IMR-90 (cell line): ENCODE measurements around the gene APC2. TPM values are rescaled to one million over a fixed set of nuclear protein-coding genes. Genes with fewer than 3 reads are reported as not detected.

ENCODE experiments used
- ATAC-seq: fragments of 200-7000 bp; cut with Tn5 transposase; 2 replicates; pipeline ENCODE4 v1.9.1; 2020; ENCODE audit warnings: low read depth, mild to moderate bottlenecking, moderate library complexity
- BruUV-seq: library from RNA; stranded (reverse); fragments of 400-500 nt; replicated peaks from 2 replicates; lab custom pipeline; 2021; lab: Mats Ljungman, UMichigan
- CTCF ChIA-PET: fragments of 300-600 bp; formaldehyde crosslinking; extraction: SDS; loops from one replicate; lab custom pipeline; 2021; ENCODE audit warnings: antibody characterized with exemption; lab: Yijun Ruan, JAX
- POLR2A ChIA-PET: fragments of 300-600 bp; sonication (Branson Sonifier 250); formaldehyde crosslinking; loops from one replicate; lab custom pipeline; 2022; ENCODE audit warnings: antibody characterized with exemption; ENCODE audit not compliant: unreplicated experiment; lab: Charles Lee
- DNase-seq: peaks from one replicate; pipeline ENCODE4 v3.0.0; 2013
- H2AFZ ChIP-seq: replicated peaks from 2 replicates; pipeline ENCODE3; 2013; ENCODE audit warnings: low read length, mild to moderate bottlenecking; ENCODE audit not compliant: poor library complexity
- H2AK5ac ChIP-seq: 2 replicates; pipeline ENCODE4 v1.6.1; 2013; ENCODE audit warnings: low read depth, low read length, inconsistent platforms
- H2AK9ac ChIP-seq: replicated peaks from 2 replicates; pipeline ENCODE3; 2013; ENCODE audit warnings: mild to moderate bottlenecking, low read depth, low read length, moderate library complexity; ENCODE audit not compliant: poor library complexity
- H2BK120ac ChIP-seq: 2 replicates; pipeline ENCODE4 v1.6.1; 2013; ENCODE audit warnings: low read depth, low read length, inconsistent platforms
- H2BK15ac ChIP-seq: 3 replicates; pipeline ENCODE4 v1.6.1; 2013; ENCODE audit warnings: low read depth, low read length, inconsistent platforms
- H2BK20ac ChIP-seq: 2 replicates; pipeline ENCODE4 v1.6.1; 2013; ENCODE audit warnings: low read depth, mild to moderate bottlenecking, inconsistent platforms, low read length, moderate library complexity
- H2BK5ac ChIP-seq: 2 replicates; pipeline ENCODE4 v1.6.1; 2013; ENCODE audit warnings: mild to moderate bottlenecking, low read depth, low read length, inconsistent platforms; ENCODE audit not compliant: poor library complexity, severe bottlenecking
- H3K14ac ChIP-seq: replicated peaks from 2 replicates; pipeline ENCODE4 v1.6.1; 2013; ENCODE audit warnings: low read depth, low read length, inconsistent platforms
- H3K18ac ChIP-seq: 2 replicates; pipeline ENCODE4 v1.6.1; 2013; ENCODE audit warnings: low read depth, low read length, control low read depth
- H3K23ac ChIP-seq: 2 replicates; pipeline ENCODE4 v1.6.1; 2013; ENCODE audit warnings: low read depth, low read length, inconsistent platforms
- H3K27ac ChIP-seq: 2 replicates; pipeline ENCODE4 v1.5.1; 2013; ENCODE audit warnings: mild to moderate bottlenecking, control low read depth, low read length; ENCODE audit not compliant: insufficient read depth
- H3K27me3 ChIP-seq: 2 replicates; pipeline ENCODE4 v1.6.1; 2013; ENCODE audit warnings: low read length; ENCODE audit not compliant: control insufficient read depth, insufficient read depth
- H3K36me3 ChIP-seq: 2 replicates; pipeline ENCODE4 v1.6.1; 2013; ENCODE audit warnings: low read length, mixed read lengths; ENCODE audit not compliant: control insufficient read depth, insufficient read depth
- H3K4ac ChIP-seq: 2 replicates; pipeline ENCODE4 v1.6.1; 2013; ENCODE audit warnings: low read depth, low read length, inconsistent platforms
- H3K4me1 ChIP-seq: 2 replicates; pipeline ENCODE4 v1.6.1; 2013; ENCODE audit warnings: low read length, mixed read lengths; ENCODE audit not compliant: control insufficient read depth, insufficient read depth
- H3K4me2 ChIP-seq: 2 replicates; pipeline ENCODE4 v1.6.1; 2013; ENCODE audit warnings: low read depth, mild to moderate bottlenecking, control low read depth, low read length, moderate library complexity
- H3K4me3 ChIP-seq: 2 replicates; pipeline ENCODE4 v1.5.1; 2013; ENCODE audit warnings: low read depth, mild to moderate bottlenecking, control low read depth, low read length, moderate library complexity; ENCODE audit not compliant: insufficient read depth
- H3K56ac ChIP-seq: 2 replicates; pipeline ENCODE4 v1.6.1; 2013; ENCODE audit warnings: low read length, inconsistent platforms; ENCODE audit not compliant: insufficient read depth; ENCODE audit errors: extremely low read depth
- H3K79me1 ChIP-seq, 2 experiments: 2 replicates each; pipeline ENCODE4 v1.6.1; 2013; ENCODE audit warnings: low read length in 2 of 2, inconsistent platforms in 1 of 2, low read depth in 1 of 2
- H3K9ac ChIP-seq: 2 replicates; pipeline ENCODE4 v1.6.1; 2013; ENCODE audit warnings: low read depth, low read length, control low read depth
- H3K9me1 ChIP-seq: 2 replicates; pipeline ENCODE4 v1.6.1; 2013; ENCODE audit warnings: low read length, inconsistent platforms; ENCODE audit not compliant: insufficient read depth
- H3K9me3 ChIP-seq: 2 replicates; pipeline ENCODE4 v1.6.1; 2013; ENCODE audit warnings: low read length; ENCODE audit not compliant: control insufficient read depth, insufficient read depth
- H4K20me1 ChIP-seq: 2 replicates; pipeline ENCODE4 v1.6.1; 2013; ENCODE audit warnings: low read length, inconsistent platforms; ENCODE audit not compliant: insufficient read depth
- H4K5ac ChIP-seq: 2 replicates; pipeline ENCODE4 v1.6.1; 2013; ENCODE audit warnings: mild to moderate bottlenecking, low read depth, low read length, control low read depth
- H4K8ac ChIP-seq, 2 experiments: 2 replicates each; pipeline ENCODE4 v1.6.1; 2013; ENCODE audit warnings: low read depth in 2 of 2, low read length in 2 of 2, control low read depth in 1 of 2, inconsistent platforms in 1 of 2
- H4K91ac ChIP-seq: 2 replicates; pipeline ENCODE4 v1.6.1; 2013; ENCODE audit warnings: low read depth, low read length, inconsistent platforms; ENCODE audit not compliant: insufficient read depth
- CHD1 ChIP-seq: IDR thresholded peaks from 2 replicates; pipeline ENCODE4 v1.6.1; 2012; ENCODE audit warnings: low read depth, low read length, improper control_type of control experiment
- FOS ChIP-seq: fragments of 150-350 bp; IDR thresholded peaks from 2 replicates; pipeline ENCODE4 v1.6.1; 2016; ENCODE audit warnings: low read depth, low read length
- MAZ ChIP-seq: IDR thresholded peaks from 2 replicates; pipeline ENCODE4 v1.6.1; 2012; ENCODE audit warnings: low read depth, mild to moderate bottlenecking, low read length, improper control_type of control experiment, moderate library complexity, borderline replicate concordance
- POLR2A ChIP-seq: IDR thresholded peaks from 2 replicates; pipeline ENCODE4 v1.6.1; 2012; ENCODE audit warnings: mild to moderate bottlenecking, low read depth, low read length
- RAD21 ChIP-seq: IDR thresholded peaks from 2 replicates; pipeline ENCODE4 v1.6.1; 2012; ENCODE audit warnings: low read length, improper control_type of control experiment
- SMC3 ChIP-seq: fragments of 150-350 bp; IDR thresholded peaks from 2 replicates; pipeline ENCODE4 v1.6.1; 2016; ENCODE audit warnings: low read depth, mild to moderate bottlenecking, antibody characterized with exemption, low read length, moderate library complexity
- WGBS, 2 experiments: methylation state at CpG; one replicate each; pipeline versions ENCODE4 v1.1.5 to v1.1.7; 2013; ENCODE audit warnings: missing lambda C conversion rate in 2 of 2; ENCODE audit not compliant: insufficient read length in 1 of 2; ENCODE audit errors: extremely low coverage in 2 of 2; 5-methylcytosine and 5-hydroxymethylcytosine counted together
- dilution Hi-C: fragments of 300-500 bp; cut with HindIII; formaldehyde crosslinking; loops from one replicate; pipeline ENCODE4 v1.14.3; 2018; ENCODE audit warnings: low sequenced_read_pairs; ENCODE audit not compliant: unreplicated experiment
- in situ Hi-C: fragments of 300-500 bp; cut with MboI; formaldehyde crosslinking; loops from 3 replicates; pipeline ENCODE4 v1.14.3; 2019; ENCODE audit warnings: low sequenced_read_pairs, inconsistent platforms, mixed read lengths
- intact Hi-C: fragments of 100-400 bp; cut with micrococcal nuclease; formaldehyde crosslinking; loops from 2 replicates; pipeline ENCODE4 v1.10.0; 2022
- polyA plus RNA-seq, 3 experiments: library from polyadenylated mRNA; depleted of rRNA; stranded (reverse); fragments of >200 nt; gene quantifications; 2 replicates each; pipeline ENCODE4 v1.2.3, GENCODE V29; 2012; ENCODE audit warnings: low replicate concordance in 1 of 3
- total RNA-seq: library from RNA; depleted of rRNA; stranded (reverse); fragments of >200 nt; gene quantifications from 2 replicates; pipeline ENCODE4 v1.2.3, GENCODE V29; 2012
- TF ChIP-seq, protein P1 (sequence below): fragments of 150-350 bp; IDR thresholded peaks from 2 replicates; pipeline ENCODE4 v1.6.1; 2016; ENCODE audit warnings: low read depth, mild to moderate bottlenecking, low read length, moderate library complexity, borderline replicate concordance
- TF ChIP-seq, protein P2 (sequence below): conservative IDR thresholded peaks from 2 replicates; pipeline ENCODE4 v1.5.1; 2012; ENCODE audit warnings: mild to moderate bottlenecking, low read depth, low read length, improper control_type of control experiment

The APC2 gene
- total and polyA plus RNA-seq, 2 of the 4 experiments (the other 2 are of a cell fraction): 0.36 to 0.41 TPM

DNA sequence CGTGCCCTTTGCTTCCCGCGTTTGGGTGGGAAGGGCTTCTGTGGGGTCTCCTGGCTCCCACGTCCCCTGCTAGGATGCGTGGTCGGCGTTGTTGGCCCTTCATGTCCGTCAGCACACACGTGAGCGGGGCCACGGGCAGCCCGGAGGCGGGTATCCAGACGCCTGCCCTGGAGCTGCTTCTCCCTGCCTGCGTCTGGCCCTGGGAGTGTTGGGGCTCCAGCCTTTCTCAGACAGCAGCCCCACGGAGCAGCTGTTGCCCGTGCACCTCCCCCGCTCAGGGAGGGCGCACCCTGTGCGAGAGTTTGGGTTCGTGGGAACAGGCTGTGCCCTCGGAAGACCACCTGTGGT lies 28.0 kb upstream of the APC2 start:
- Histone ChIP-seq H3K4me2 (no peak overlapping the region), H2BK15ac (no peak overlapping the region), H3K27me3 (no peaks in the 10 kb centered on the region), H2BK20ac (no peak overlapping the region), H3K4me3 (no peak overlapping the region), H3K56ac (no peak overlapping the region), H2AK5ac (no peak overlapping the region), H2BK120ac (no peak overlapping the region), H2AK9ac (no peak overlapping the region), H2BK5ac (no peak overlapping the region), H3K9ac (no peak overlapping the region), H3K18ac (no peak overlapping the region), H2AFZ (no peak overlapping the region), H4K5ac (no peak overlapping the region), H3K23ac (no peak overlapping the region), H3K27ac (no peak overlapping the region), H3K79me1 (peaks cover 26 to 82% of the 10 kb centered on the region in 2 experiments), H3K4ac (no peak overlapping the region), H3K4me1 (peaks cover 4% of the 10 kb centered on the region; the same call in 1 of the 2 replicates), H3K36me3 (peaks cover 79% of the 10 kb centered on the region), H4K20me1 (peaks cover 82% of the 10 kb centered on the region), H3K9me1 (peaks cover 10% of the 10 kb centered on the region; the same call in 1 of the 2 replicates), H4K8ac (no peak overlapping the region), H3K14ac (no peak overlapping the region), H3K9me3 (no peaks in the 10 kb centered on the region), H4K91ac (no peak overlapping the region)
- intact Hi-C loops: no loop called here
- ChIA-PET CTCF (no interaction called here), POLR2A (no interaction called here)
- no TSS peak for BruUV-seq
- dilution Hi-C loops: no loop called here
- DNase-seq (no peak), ATAC-seq (no peak)
- WGBS, 2 experiments: 81% methylated on average over 13 of the region's 22 CpGs; no CpG with 5 or more reads in 1 of the 2 experiments
- no peak for TF ChIP-seq CHD1
- TF ChIP-seq SMC3: no peak
- no peak for TF ChIP-seq MAZ
- TF ChIP-seq POLR2A: no peak
- no peak for TF ChIP-seq RAD21
- TF ChIP-seq, protein P1, sequence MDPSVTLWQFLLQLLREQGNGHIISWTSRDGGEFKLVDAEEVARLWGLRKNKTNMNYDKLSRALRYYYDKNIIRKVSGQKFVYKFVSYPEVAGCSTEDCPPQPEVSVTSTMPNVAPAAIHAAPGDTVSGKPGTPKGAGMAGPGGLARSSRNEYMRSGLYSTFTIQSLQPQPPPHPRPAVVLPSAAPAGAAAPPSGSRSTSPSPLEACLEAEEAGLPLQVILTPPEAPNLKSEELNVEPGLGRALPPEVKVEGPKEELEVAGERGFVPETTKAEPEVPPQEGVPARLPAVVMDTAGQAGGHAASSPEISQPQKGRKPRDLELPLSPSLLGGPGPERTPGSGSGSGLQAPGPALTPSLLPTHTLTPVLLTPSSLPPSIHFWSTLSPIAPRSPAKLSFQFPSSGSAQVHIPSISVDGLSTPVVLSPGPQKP: no peak
- TF ChIP-seq, protein P2, sequence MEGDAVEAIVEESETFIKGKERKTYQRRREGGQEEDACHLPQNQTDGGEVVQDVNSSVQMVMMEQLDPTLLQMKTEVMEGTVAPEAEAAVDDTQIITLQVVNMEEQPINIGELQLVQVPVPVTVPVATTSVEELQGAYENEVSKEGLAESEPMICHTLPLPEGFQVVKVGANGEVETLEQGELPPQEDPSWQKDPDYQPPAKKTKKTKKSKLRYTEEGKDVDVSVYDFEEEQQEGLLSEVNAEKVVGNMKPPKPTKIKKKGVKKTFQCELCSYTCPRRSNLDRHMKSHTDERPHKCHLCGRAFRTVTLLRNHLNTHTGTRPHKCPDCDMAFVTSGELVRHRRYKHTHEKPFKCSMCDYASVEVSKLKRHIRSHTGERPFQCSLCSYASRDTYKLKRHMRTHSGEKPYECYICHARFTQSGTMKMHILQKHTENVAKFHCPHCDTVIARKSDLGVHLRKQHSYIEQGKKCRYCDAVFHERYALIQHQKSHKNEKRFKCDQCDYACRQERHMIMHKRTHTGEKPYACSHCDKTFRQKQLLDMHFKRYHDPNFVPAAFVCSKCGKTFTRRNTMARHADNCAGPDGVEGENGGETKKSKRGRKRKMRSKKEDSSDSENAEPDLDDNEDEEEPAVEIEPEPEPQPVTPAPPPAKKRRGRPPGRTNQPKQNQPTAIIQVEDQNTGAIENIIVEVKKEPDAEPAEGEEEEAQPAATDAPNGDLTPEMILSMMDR: no peak
- no peak for TF ChIP-seq FOS
- in situ Hi-C loops: no loop called here
